B cell (primary cell): Measurements from ENCODE around the gene DBX1.

Experiments
- EZH2 ChIP-seq: IDR thresholded peaks from 2 replicates; pipeline ENCODE4 v1.6.1; 2012; ENCODE audit warnings: borderline replicate concordance, low read depth, mild to moderate bottlenecking, moderate library complexity, low read length; ENCODE audit not compliant: insufficient read depth, poor library complexity, severe bottlenecking
- TF ChIP-seq, protein P1 (sequence below): fragments of 200-600 bp; IDR thresholded peaks from one replicate; pipeline ENCODE4 v1.8.0; 2022; ENCODE audit warnings: antibody characterized with exemption, mild to moderate bottlenecking

DNA sequence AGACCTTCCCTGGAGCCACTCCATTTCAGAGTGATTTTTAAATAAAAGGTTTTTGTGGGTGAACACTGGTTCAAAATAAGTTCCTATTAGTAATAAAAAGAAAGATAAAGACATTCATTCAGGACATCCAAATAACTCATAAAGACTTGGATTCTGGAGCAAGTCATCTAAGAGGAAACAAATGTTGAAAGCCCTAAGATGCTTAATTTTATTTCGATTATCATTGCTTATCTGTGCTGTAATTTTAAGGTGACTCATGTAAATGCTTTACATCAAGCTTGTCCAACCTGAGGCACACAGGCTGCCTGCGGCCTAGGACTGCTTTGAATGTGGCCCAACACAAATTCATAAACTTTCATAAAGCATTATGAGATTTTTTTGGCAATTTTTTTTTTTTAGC is 34.2 kb upstream of the DBX1 start:
- TF ChIP-seq, protein P1, sequence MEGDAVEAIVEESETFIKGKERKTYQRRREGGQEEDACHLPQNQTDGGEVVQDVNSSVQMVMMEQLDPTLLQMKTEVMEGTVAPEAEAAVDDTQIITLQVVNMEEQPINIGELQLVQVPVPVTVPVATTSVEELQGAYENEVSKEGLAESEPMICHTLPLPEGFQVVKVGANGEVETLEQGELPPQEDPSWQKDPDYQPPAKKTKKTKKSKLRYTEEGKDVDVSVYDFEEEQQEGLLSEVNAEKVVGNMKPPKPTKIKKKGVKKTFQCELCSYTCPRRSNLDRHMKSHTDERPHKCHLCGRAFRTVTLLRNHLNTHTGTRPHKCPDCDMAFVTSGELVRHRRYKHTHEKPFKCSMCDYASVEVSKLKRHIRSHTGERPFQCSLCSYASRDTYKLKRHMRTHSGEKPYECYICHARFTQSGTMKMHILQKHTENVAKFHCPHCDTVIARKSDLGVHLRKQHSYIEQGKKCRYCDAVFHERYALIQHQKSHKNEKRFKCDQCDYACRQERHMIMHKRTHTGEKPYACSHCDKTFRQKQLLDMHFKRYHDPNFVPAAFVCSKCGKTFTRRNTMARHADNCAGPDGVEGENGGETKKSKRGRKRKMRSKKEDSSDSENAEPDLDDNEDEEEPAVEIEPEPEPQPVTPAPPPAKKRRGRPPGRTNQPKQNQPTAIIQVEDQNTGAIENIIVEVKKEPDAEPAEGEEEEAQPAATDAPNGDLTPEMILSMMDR = no peak
- TF ChIP-seq EZH2 = no peak
